Gastrocnemius medialis (tissue), 4 donors: ENCODE results near the gene NME3.

Source experiments
- POLR2A ChIP-seq, 2 donors: fragments of 450-650 bp; IDR thresholded peaks; one replicate each; pipeline ENCODE4 v1.6.1; 2017; ENCODE audit warnings: antibody characterized with exemption in 2 of 2, mild to moderate bottlenecking in 2 of 2, moderate library complexity in 2 of 2
- TF ChIP-seq, protein P1 (sequence below), 5 experiments: fragments of 450-650 bp in 3 of 5; fragments of 200-600 bp in 2 of 5; sonication (generic) in 2 of 5; IDR thresholded peaks in 4 of 5; conservative IDR thresholded peaks in 1 of 5; 1 replicate in 4 of 5; 2 replicates in 1 of 5; pipeline ENCODE4 v1.5.1; 2016 to 2019; ENCODE audit warnings: antibody characterized with exemption in 5 of 5, mild to moderate bottlenecking in 3 of 5, moderate library complexity in 3 of 5

- TF ChIP-seq, protein P1, sequence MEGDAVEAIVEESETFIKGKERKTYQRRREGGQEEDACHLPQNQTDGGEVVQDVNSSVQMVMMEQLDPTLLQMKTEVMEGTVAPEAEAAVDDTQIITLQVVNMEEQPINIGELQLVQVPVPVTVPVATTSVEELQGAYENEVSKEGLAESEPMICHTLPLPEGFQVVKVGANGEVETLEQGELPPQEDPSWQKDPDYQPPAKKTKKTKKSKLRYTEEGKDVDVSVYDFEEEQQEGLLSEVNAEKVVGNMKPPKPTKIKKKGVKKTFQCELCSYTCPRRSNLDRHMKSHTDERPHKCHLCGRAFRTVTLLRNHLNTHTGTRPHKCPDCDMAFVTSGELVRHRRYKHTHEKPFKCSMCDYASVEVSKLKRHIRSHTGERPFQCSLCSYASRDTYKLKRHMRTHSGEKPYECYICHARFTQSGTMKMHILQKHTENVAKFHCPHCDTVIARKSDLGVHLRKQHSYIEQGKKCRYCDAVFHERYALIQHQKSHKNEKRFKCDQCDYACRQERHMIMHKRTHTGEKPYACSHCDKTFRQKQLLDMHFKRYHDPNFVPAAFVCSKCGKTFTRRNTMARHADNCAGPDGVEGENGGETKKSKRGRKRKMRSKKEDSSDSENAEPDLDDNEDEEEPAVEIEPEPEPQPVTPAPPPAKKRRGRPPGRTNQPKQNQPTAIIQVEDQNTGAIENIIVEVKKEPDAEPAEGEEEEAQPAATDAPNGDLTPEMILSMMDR (IDR thresholded peaks at IDR 0.05 in 4 of 5, conservative IDR thresholded peaks at IDR 0.05 in 1 of 5) = no peak
- TF ChIP-seq POLR2A (IDR thresholded peaks at IDR 0.05) = no peak
Measured at GRCh38 chr16:1793578-1794220, 22.4 kb upstream of the NME3 start, which contains the start of gene IGFALS.
